Cardiac muscle cell (in vitro differentiated cells and primary cell): ENCODE results near the gene PROX1. TPM values are rescaled to one million over a fixed set of nuclear protein-coding genes. Genes with fewer than 3 reads are reported as not detected.

ENCODE experiments used
- DNase-seq, 2 donors: peaks; one replicate each; pipeline versions ENCODE4 v3.0.0 to v3.0.0-alpha.2; 2010 to 2017; ENCODE audit warnings: low read depth in 1 of 2, low spot score in 1 of 2
- H3K27ac ChIP-seq: fragments of 200-600 bp; sonication (generic); 2 replicates; pipeline ENCODE4 v1.5.1; 2016
- H3K27me3 ChIP-seq: fragments of 200-600 bp; sonication (generic); 2 replicates; pipeline ENCODE4 v1.6.0; 2016; ENCODE audit warnings: control low read depth
- H3K36me3 ChIP-seq: fragments of 200-600 bp; sonication (generic); 2 replicates; pipeline ENCODE4 v1.5.1; 2016; ENCODE audit warnings: control low read depth
- H3K4me1 ChIP-seq: fragments of 200-600 bp; sonication (generic); 2 replicates; pipeline ENCODE4 v1.8.1; 2017; ENCODE audit warnings: low read depth, mild to moderate bottlenecking, mixed run types
- H3K4me3 ChIP-seq: fragments of 200-600 bp; sonication (generic); 2 replicates; pipeline ENCODE4 v1.5.1; 2016; ENCODE audit warnings: mild to moderate bottlenecking
- H3K9me3 ChIP-seq: fragments of 200-600 bp; sonication (generic); 2 replicates; pipeline ENCODE4 v1.5.1; 2017; ENCODE audit warnings: low read depth, mild to moderate bottlenecking, control low read depth
- CTCF ChIP-seq: IDR thresholded peaks from 2 replicates; pipeline ENCODE4 v1.5.1; 2012; ENCODE audit warnings: low read depth, mild to moderate bottlenecking, low read length
- polyA plus RNA-seq: library from polyadenylated mRNA; unstranded; fragments of >200 nt; fragmentation: Nextera tagmentation; extraction: Ambion mirVana; gene quantifications from 2 replicates; pipeline ENCODE4 v1.2.1, GENCODE V29; 2016
- total RNA-seq: library from RNA; depleted of rRNA; stranded (reverse); fragments of >200 nt; gene quantifications from 2 replicates; pipeline ENCODE4 v1.2.3, GENCODE V29; 2016

PROX1 gene
- total and polyA plus RNA-seq, 2 experiments from 2014 or later: 10.1 to 28.7 TPM

DNA sequence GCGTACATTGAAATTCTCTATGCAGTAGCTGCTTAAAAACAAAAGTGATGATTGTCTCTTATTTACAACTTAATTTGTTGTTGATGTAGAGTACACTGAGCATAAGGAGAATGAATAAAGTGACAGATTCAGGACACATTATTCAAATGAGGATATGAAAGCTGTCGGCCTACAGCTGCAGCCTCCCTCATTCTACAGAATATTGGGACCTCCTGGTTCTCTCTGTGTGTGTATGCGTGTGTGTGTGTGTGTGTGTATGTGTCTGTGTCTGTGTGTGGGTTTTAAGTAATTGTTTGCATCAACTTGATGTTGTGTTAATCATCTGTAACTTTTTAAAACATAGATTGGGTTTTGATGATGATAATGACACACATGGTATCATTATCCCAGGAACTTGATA lies 17.9 kb downstream of the PROX1 start:
- TF ChIP-seq CTCF: no peak
- H3K4me3 ChIP-seq: no peak overlapping the region
- peaks cover 59% of the 10 kb centered on the region for H3K4me1 ChIP-seq
- peaks cover 10% of the 10 kb centered on the region for H3K36me3 ChIP-seq
- no peaks in the 10 kb centered on the region for H3K9me3 ChIP-seq
- H3K27ac ChIP-seq: no peak overlapping the region
- no peaks in the 10 kb centered on the region for H3K27me3 ChIP-seq
- DNase-seq: no peak

- Histone ChIP-seq H3K27ac (no peak overlapping the region), H3K4me1 (peaks cover 54% of the 10 kb centered on the region), H3K27me3 (no peaks in the 10 kb centered on the region), H3K9me3 (no peaks in the 10 kb centered on the region), H3K4me3 (no peak overlapping the region), H3K36me3 (peaks cover 17% of the 10 kb centered on the region)
- TF ChIP-seq CTCF: no peak
- DNase-seq: no peak
Measured at GRCh38 chr1:214006845-214007244, 19.1 kb downstream of the PROX1 start.

DNA sequence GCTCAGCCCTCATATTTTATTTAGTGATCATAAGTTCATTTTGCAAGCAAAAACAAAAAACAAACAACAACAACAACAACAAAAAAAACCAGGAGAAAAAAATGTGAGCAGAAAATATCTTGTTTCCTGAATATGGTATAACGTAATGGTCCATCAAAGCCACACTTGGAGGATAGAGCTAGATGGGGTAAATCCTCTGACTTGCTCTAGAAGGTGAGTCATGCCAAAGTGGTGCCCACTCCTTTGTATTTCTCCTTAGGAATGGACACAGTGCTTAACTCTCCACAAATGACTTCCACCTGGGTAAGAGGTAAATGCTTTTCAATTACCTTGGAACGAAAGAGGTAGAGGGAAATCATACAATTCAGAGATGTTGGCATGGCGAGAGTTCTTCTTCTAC lies 20.6 kb downstream of the PROX1 start:
- H3K9me3 ChIP-seq: no peaks in the 10 kb centered on the region
- H3K27ac ChIP-seq: no peak overlapping the region
- peaks cover 54% of the 10 kb centered on the region for H3K4me1 ChIP-seq
- no peak for DNase-seq
- no peaks in the 10 kb centered on the region for H3K27me3 ChIP-seq
- TF ChIP-seq CTCF: no peak
- peaks cover 21% of the 10 kb centered on the region for H3K36me3 ChIP-seq
- H3K4me3 ChIP-seq: no peak overlapping the region

DNA sequence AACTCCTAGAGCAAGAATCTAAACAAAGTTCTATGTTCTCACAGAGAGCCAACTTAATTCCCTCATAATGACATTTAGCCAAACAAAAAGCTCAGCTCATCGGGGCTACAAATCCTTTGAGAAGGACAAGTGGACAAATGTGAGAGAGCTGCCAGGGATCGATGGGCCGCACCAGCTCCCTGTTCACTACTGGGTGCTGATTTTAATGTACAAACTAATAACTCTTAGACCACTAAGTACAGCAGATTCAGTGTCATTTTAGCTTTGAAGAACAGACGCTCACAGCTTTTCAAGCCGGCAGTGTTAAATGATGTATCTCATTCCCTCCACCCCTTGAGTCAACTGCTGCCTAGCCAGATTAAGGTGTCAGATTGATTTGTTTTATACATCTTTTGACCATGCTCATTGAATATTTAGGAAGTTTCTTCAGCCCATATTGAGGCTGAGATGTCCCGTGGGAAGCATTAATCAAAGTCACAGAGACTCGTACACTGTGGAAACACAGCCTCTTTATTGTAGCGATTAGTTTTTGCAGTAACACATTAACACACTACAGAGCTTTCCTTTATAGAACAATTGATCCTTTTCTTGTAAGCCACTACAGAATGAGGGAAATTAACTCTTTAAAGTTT lies 21.1 kb downstream of the PROX1 start:
- Histone ChIP-seq H3K27ac (peak overlapping the region; percentile 42), H3K36me3 (peaks cover 21% of the 10 kb centered on the region)

DNA sequence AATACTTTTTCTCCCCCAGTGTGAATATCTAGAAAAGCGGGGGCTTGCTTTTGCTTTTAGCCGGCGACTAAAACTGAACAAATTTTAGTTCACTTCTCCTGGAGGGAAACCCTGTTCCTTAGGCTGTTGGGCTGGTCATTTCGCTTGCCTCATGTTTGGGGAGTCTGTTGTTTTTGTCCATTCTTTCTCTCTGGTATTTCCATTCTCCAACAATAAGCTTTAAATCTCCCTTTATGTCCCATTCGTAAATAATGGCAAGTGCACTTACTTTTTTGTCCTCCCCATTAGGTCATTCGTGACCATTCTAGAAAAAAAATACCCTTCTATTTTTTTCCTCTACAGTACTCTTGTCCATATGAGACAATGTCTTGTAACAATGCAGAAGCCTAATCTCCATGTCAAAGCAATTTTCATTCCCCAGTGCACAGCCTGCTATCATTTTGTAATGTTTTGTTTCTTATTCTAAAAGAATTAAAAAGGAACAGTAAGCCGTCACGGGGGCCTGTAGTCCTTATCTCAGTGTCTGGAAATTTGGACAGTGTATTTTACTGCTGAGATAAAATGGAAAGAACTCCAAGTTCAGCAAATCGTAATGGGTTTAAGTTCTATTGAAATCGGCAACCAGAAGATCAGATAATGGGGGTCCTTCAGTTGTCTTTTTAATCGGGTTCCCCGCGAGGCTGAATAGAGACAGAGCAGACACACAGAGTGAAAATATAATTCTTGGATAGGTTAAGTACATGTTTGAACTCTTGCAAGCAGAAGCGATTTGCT lies 21.8 kb downstream of the PROX1 start:
- H3K27me3 ChIP-seq: no peaks in the 10 kb centered on the region
- H3K27ac ChIP-seq: peak overlapping the region; percentile 42
- no peak for DNase-seq
- H3K4me1 ChIP-seq: peaks cover 55% of the 10 kb centered on the region
- TF ChIP-seq CTCF: no peak
- H3K36me3 ChIP-seq: peaks cover 21% of the 10 kb centered on the region
- H3K9me3 ChIP-seq: no peaks in the 10 kb centered on the region
- H3K4me3 ChIP-seq: no peak overlapping the region

More for the DNA sequence above, 21.1 kb downstream of the PROX1 start:
- Histone ChIP-seq H3K9me3 (no peaks in the 10 kb centered on the region), H3K4me1 (peaks cover 50% of the 10 kb centered on the region), H3K4me3 (no peak overlapping the region), H3K27me3 (no peaks in the 10 kb centered on the region)
- no peak for DNase-seq
- TF ChIP-seq CTCF: no peak
